22Rv1 (cell line): Measurements from ENCODE around the gene FAF1.

ENCODE experiments used
- H3K27ac ChIP-seq: fragments of 450-650 bp; 2 replicates; pipeline ENCODE4 v1.5.1; 2017
- CTCF ChIP-seq: fragments of 450-650 bp; IDR thresholded peaks from 2 replicates; pipeline ENCODE4 v1.5.1; 2017; ENCODE audit warnings: mild to moderate bottlenecking
- ZFX ChIP-seq: fragments of 450-650 bp; IDR thresholded peaks from 2 replicates; pipeline ENCODE4 v1.6.1; 2017; ENCODE audit warnings: antibody characterized with exemption, borderline replicate concordance

Gene FAF1

GRCh38 chr1:50697440-50698421, 262.3 kb downstream of the FAF1 start:
- H3K27ac ChIP-seq = no peak overlapping the region
- TF ChIP-seq ZFX (no peak), CTCF (no peak)

GRCh38 chr1:50693829-50694228, 266.2 kb downstream of the FAF1 start:
- TF ChIP-seq CTCF = no peak
- no peak for TF ChIP-seq ZFX

GRCh38 chr1:50684185-50684584, 275.9 kb downstream of the FAF1 start:
- TF ChIP-seq ZFX = no peak
- peak; percentile 13; the same call in 1 of the 2 replicates for TF ChIP-seq CTCF
- no peak overlapping the region for H3K27ac ChIP-seq

More at GRCh38 chr1:50693829-50694228, 266.2 kb downstream of the FAF1 start:
- no peak overlapping the region for H3K27ac ChIP-seq

GRCh38 chr1:50681931-50682330, 278.1 kb downstream of the FAF1 start:
- no peak overlapping the region for H3K27ac ChIP-seq
- TF ChIP-seq CTCF (no peak), ZFX (no peak)

- TF ChIP-seq CTCF (no peak), ZFX (no peak)
- no peak overlapping the region for H3K27ac ChIP-seq
These were observed 292.2 kb downstream of the FAF1 start for GRCh38 chr1:50667710-50668356.

- TF ChIP-seq CTCF (no peak), ZFX (no peak)
- H3K27ac ChIP-seq = no peak overlapping the region
These were observed 292.8 kb downstream of the FAF1 start for GRCh38 chr1:50667272-50667671.

GRCh38 chr1:50666849-50667248, 293.2 kb downstream of the FAF1 start:
- TF ChIP-seq ZFX (no peak), CTCF (no peak; the same call in 1 of the 2 replicates)
- H3K27ac ChIP-seq = no peak overlapping the region
